ENCODE measurements around the gene RPL36A. TPM values are rescaled to one million over a fixed set of nuclear protein-coding genes. Genes with fewer than 3 reads are reported as not detected.
A peak's percentile ranks its signal among the peaks of the same experiment; 100 is the strongest.

RPL36A gene
- 2,136 and 2,368 TPM in 2 replicates for total RNA-seq (2014; rRNA removed; shearing (Covaris generic))
- polyA plus RNA-seq (2015; cell fraction: cytosol; rRNA removed) = 1,541 and 1,914 TPM in 2 replicates
- polyA plus RNA-seq (2015; cell fraction: nucleus; rRNA removed) = 356 and 363 TPM in 2 replicates

DNA sequence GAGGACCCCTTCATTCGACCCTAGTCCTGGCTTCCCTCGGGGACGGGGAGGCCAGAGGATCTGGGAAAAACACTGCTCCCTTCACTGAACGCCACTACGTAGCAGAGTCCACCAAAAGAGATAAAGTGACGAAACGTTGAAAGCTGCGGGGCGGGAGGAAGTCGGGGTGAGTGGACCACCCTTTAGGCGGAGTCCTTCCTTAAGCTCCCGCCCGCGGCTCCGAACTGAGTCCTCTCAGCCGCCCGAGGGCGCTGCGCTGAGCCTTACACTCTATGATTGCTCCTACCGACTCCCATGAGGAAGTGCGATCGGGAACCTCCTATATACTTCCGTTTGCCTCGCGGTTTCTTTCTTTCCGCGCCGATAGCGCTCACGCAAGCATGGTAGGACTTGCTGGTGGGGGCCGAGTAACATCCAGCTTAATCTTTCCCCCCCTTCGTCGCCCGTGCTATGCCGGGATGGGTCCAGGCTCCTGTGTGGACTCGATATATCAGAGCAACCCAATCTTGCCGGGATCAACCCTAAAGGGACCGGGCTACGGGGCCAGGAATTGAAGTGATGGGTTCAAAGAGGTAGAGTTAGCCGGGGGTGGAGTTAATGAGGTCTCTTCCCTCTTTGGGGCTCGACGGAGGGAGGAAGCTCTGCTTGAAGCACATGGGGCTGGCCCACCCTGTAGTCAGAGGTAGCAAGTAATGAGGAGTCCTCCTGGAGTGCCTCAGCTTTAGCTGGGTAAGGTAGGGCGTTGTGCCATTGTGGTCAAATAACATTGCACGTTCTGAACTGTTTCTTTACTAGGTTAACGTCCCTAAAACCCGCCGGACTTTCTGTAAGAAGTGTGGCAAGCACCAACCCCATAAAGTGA is at the start of gene RPL36A:
Gene RPL36A, plus strand, starts transcription at position 348 of the 862 bp plus-strand sequence. Its CDS starts 33 bp downstream, at position 381.
- DNase-seq (ENCODE audit: low read depth, low spot score) = peak; percentile 92
- in situ Hi-C loops (cut with HindIII; ENCODE audit: low pct_unique_long_range_greater_than_20kb, low sequenced_read_pairs) = no loop called here

DNA sequence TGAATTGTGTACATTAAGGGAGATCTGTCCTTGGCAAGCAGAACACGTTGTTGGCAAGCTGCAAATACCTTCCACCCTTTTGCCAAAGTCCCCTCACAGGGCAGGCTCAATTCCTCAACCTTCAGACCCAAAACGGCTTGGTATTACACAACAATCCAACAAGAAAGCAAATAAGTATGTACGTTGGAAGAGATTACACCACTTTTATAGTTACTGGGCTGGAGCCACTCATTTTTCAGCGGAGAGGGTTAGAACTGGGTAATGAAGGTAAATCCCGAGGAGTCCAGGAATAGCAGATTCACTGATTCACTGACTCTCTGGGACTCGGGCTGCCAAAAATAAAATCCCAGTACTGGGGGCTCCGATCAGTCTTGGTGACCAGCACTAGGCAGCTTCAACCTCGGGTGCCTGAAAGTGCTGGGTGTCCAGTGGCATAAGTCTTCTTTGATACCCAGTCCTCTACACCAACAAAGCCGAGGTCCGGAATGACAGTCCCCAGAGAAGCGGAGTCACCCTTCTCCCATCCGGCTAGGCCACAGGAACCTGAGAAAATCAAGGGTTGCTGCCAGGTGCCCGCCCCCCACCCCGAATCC is 42.9 kb upstream of the RPL36A start:
- DNase-seq (ENCODE audit: low read depth, low spot score) = peak; percentile 1
- in situ Hi-C loops (cut with HindIII; ENCODE audit: low pct_unique_long_range_greater_than_20kb, low sequenced_read_pairs) = no loop called here

DNA sequence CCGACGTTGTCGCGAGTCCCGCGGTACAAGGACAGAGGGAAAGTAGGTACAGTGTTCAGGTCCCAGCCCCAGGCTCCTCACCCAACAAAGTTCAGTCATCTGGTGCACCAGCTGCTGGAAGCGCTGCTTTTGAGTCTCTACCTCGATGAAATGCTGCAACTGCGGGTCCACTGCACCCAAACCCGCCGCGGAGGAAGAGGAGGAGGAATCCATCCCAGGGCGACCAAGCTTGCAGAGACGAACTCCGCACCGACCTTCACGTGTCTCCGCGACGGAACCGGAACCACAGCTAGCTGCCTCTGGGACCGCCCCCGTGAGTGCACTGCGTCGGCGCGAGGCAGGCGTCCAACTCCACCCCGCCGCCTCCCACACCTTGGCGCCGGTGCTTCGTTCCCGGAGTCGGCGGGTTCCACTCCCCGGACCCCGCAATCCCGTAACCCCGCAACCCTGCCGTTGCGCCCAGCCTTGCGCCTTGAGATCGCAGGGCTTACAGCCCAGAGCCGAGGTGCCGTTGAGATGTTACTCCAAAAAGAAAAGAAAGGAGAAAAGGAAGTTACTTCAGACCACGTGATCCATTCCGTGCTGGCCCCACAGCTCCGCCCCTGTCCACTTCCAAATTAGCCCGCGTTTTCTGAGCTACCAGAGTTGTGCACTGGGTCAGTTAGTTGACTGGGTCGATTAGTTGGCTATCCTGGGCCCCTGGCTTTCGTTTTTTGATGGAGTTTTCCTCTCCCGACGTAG is 42.2 kb upstream of the RPL36A start, which contains the start of gene TIMM8A:
Gene TIMM8A, minus strand, starts transcription at position 291 of the 741 bp plus-strand sequence. Its CDS starts 78 bp downstream, at position 213.
- DNase-seq (ENCODE audit: low read depth, low spot score) = peak; percentile 75
- in situ Hi-C loops (cut with HindIII; ENCODE audit: low pct_unique_long_range_greater_than_20kb, low sequenced_read_pairs) = no loop called here

DNA sequence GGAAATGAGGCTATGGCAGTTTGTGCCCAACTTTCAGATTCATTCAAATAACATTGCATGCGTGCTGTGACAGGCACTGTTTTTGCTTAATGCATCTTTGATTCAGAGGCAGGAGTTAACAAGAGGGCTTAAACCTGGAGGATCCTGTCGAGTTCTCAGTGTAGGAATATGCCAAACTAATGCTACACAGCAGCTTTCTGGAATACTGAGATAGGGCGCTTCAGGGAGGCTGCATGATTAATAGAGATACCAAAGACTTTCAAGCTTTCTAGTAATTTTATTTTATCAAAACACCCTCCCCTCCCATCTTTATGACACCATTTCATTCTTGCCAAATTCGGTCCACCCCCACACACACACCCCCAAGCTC is 41.6 kb upstream of the RPL36A start:
- in situ Hi-C loops (cut with HindIII; ENCODE audit: low pct_unique_long_range_greater_than_20kb, low sequenced_read_pairs) = no loop called here

DNA sequence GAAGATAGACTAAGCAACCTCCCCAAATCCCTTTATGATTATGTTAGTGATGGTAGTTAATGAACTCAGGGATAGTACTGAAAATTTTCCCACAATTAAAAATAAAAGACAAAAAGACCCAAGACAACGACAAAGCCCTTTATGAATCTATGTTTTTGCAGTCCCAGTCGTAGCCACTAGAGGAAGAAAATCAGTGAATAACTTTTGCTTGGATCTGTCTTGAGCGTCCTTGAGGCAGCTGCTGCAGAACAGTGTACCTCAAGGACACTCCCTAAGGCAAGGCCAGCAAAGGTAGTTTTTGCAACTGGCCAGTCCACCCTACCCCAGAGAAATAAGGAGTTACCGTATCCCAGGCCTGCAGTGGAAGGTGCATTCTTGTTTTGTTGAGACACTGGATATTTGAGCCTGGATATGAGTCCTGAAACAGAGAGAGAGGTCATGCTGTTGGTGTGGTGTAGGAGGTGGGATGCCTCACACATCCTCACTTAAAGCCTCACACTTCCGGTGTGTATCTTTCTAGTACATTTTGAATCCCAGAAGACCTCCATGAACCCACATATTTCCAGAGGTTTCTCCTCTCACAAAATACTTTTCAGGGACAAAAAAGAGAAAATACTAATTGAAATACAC is 33.5 kb upstream of the RPL36A start:
- peak; percentile 60 for DNase-seq (ENCODE audit: low read depth, low spot score)
- in situ Hi-C loops (cut with HindIII; ENCODE audit: low pct_unique_long_range_greater_than_20kb, low sequenced_read_pairs) = no loop called here

More for the DNA sequence above, 41.6 kb upstream of the RPL36A start:
- DNase-seq (ENCODE audit: low read depth, low spot score) = no peak

DNA sequence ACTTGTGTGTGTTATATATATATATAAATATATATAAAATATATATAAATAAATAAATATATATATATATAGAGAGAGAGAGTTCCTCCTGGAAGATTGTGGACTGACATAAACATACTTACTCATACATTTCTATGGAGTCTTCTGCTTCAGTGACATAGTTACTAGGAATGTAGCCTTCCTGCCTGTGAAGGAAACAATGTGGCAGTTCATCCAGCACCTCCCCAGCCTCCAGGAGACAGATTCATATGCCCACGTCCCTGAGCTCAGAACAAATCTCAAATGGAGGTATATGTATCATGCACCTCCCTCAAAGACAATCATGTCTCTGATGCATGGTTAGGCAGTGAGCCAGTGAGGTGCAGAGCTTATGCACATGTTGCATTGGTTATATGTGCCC is 30.8 kb upstream of the RPL36A start:
- in situ Hi-C loops (cut with HindIII; ENCODE audit: low pct_unique_long_range_greater_than_20kb, low sequenced_read_pairs) = no loop called here
- no peak for DNase-seq (ENCODE audit: low read depth, low spot score)

DNA sequence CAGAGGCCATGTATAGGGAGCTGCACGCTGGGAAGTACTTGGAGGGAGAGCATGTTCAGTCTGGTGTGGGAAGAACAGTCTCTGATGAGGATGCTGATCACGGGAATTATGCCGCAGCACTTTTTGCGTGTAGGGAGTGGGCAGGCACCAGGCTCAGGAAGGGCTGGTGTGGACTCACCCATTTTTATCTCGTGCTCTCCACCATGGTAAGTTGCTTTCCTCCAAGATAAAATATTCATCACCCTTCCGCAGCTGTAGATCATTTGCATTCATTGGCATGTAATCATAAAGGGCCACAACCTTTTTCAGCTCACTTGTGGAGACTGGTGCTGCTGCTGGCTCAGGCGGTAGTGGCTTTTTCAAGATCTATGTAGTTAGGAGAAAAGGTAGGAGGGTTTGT is 30.4 kb upstream of the RPL36A start:
- DNase-seq (ENCODE audit: low read depth, low spot score) = no peak
- in situ Hi-C loops (cut with HindIII; ENCODE audit: low pct_unique_long_range_greater_than_20kb, low sequenced_read_pairs) = no loop called here

DNA sequence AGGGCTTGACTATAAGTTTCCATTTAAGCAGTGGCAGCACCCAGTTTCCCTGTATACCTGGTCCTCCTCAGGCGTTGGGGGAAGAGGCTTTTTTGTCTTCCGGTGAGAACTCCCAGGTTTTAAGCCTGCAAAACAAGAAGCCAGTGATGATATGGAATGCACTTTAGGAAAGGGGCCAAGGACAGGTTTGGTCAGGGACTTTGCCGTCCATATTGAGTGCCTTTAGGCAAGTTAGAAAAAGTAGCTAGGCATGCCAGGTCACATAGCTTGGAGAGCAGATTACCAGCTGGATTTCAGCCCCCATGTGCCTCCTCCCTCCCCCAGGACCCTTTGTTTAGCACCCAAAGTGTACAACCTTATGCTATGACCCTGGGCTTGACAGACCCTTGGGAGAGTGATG is 28.7 kb upstream of the RPL36A start:
- in situ Hi-C loops (cut with HindIII; ENCODE audit: low pct_unique_long_range_greater_than_20kb, low sequenced_read_pairs) = no loop called here
- no peak for DNase-seq (ENCODE audit: low read depth, low spot score)

DNA sequence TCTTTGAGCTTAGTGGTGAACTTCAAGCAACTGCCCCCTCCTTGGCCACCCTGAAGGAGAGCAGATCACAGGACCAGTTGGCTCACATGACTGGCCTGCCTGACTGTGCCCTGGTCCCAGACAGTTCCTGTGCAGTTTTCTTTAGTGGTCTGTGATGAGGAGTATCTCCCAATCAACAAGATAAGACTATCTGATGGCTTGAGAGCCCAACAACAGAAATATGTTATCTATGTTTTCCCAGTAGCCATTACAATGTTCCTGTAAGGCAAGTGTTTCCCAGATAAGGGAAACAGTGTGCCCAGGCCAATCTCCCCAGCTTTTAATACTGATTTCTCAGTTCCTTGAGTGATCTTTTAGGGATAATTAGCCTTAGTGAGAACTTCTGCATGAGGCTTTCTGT is 28.1 kb upstream of the RPL36A start:
- peak; percentile 22 for DNase-seq (ENCODE audit: low read depth, low spot score)
- in situ Hi-C loops (cut with HindIII; ENCODE audit: low pct_unique_long_range_greater_than_20kb, low sequenced_read_pairs) = no loop called here

DNA sequence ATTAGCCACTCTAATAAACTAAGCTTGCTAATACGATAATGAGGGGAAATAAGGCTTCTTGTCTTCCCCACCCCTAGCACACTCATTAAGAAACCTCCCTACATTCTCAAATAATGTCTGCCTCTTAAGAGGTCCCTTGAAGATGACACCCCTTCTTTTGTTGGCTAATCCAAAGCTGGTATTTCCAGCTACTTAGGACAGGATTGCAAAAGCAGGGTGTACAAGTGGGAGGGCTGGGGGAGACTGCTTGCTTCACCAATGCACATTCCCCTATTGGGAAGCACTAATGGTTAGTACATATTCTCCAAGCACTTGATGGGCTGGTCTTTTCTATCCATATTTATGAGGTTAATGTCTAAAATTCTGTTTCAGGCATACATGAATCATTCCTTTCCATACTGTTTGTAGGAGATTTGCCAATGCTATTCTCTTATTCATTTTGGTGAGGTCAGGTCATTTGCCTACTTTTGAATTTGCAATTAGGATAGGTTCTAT is 25.5 kb upstream of the RPL36A start:
- no peak for DNase-seq (ENCODE audit: low read depth, low spot score)
- in situ Hi-C loops (cut with HindIII; ENCODE audit: low pct_unique_long_range_greater_than_20kb, low sequenced_read_pairs) = no loop called here

DNA sequence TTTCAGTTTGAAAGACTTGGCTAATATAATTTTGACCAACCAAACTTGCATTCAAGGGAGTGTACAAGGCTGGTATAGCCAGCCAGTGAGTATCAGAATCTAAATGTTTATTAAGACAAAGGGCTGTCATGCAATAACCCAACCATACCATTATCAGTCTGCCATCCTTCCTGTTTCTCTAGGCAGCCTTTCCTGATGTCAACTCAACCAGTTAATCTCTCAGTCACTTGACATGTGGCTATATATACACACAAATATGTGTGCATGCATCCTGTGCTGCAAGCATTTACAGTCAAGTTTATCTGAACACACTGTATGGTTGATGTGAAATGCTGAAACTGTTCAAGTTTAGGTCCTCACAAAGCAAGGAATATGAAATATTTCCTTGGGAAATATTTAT is 22.0 kb upstream of the RPL36A start:
- DNase-seq (ENCODE audit: low read depth, low spot score) = no peak
- in situ Hi-C loops (cut with HindIII; ENCODE audit: low pct_unique_long_range_greater_than_20kb, low sequenced_read_pairs) = no loop called here

DNA sequence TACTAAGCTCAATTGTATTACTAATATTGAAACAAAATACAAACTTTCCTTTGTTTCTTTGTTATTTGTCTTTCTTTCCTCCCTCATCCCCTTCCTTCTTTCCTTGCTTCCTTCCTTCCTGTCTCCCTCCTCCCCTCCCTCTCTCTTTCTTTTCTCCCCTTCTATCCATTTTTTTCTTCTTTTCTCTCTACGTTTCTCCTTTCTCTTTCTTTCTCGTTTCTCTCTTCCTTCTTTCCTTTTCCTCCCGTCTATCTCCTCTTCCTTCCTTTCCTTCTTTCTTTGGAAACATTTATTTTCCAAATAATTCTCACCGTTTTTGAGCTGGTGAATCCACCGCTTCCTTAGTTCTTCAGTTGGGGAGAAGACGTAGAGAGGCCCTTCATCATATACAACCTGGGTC is 21.1 kb upstream of the RPL36A start:
- in situ Hi-C loops (cut with HindIII; ENCODE audit: low pct_unique_long_range_greater_than_20kb, low sequenced_read_pairs) = no loop called here
- DNase-seq (ENCODE audit: low read depth, low spot score) = no peak

DNA sequence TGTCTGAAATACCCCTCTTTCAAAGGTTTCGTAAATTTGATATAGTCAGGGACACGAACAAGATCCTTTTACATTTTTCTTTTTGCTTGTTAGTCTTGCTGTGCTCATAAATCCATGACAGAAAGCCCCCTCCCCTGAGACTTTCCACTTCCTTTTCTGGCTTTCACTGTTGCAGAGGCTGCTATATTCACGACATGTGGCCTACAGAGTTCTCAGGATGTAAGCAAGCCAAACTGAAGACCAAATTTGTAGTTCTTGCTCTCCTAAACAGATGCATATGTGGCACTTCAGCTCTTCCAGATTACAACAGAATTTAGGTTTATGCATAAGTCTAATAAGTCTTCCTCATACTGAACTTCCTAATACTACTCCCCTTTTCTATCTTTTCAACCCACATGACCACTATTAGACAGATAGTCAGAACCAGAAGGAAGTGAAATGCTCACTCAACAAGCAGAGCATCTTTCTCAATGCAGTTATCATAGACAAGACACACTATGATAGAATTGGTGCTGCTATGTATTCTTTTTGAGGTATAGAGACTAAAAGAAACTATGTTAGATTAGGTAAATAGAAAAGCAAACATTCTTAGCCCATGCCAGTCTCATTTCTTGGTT is 19.8 kb upstream of the RPL36A start:
- in situ Hi-C loops (cut with HindIII; ENCODE audit: low pct_unique_long_range_greater_than_20kb, low sequenced_read_pairs) = no loop called here
- no peak for DNase-seq (ENCODE audit: low read depth, low spot score)

DNA sequence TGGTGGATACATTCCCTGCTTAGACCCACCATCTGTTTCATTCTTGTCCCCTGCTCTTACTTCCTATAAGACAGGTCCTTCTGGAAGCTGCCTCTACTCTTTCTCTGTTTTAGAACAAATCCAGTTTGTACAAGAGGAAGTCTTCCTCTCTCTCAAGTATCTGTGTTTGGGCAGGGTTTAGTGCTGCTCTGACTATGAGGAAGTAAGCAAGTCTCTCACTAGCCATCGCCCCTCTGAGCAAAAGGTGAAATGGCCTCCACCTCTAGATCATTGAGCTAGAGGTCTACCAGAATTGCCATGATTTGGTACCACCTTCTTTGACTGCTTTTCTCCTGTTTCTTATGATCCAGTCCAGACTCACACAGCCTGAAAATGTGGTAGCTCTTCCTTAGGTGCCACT is 13.3 kb upstream of the RPL36A start:
- in situ Hi-C loops (cut with HindIII; ENCODE audit: low pct_unique_long_range_greater_than_20kb, low sequenced_read_pairs) = no loop called here
- no peak for DNase-seq (ENCODE audit: low read depth, low spot score)

DNA sequence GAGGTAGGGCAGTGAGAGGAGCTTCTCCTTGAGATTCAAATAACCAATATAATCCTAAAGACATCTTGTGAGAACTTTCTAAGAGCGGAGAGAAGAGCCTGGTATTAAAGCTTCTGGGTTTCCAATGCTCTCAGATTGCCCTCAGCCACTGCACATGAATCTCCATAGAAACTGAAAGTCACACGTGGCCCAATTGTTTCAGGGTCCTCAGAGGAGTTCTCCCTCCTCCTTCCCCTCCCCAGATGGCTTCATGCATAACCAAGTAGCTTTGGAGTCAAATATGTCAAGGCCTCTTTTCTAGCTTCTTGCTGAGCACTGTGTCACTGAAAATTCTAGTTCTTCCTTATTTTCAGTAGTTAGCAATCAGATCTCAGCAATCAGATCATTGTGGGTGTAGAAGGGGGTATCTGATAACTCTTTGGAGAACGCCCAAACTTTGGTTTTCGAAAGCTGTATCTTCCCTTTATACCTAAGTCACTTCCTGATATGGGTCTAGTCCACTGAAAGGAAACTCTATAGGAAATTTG is 7.1 kb upstream of the RPL36A start:
- DNase-seq (ENCODE audit: low read depth, low spot score) = no peak
- in situ Hi-C loops (cut with HindIII; ENCODE audit: low pct_unique_long_range_greater_than_20kb, low sequenced_read_pairs) = no loop called here

DNA sequence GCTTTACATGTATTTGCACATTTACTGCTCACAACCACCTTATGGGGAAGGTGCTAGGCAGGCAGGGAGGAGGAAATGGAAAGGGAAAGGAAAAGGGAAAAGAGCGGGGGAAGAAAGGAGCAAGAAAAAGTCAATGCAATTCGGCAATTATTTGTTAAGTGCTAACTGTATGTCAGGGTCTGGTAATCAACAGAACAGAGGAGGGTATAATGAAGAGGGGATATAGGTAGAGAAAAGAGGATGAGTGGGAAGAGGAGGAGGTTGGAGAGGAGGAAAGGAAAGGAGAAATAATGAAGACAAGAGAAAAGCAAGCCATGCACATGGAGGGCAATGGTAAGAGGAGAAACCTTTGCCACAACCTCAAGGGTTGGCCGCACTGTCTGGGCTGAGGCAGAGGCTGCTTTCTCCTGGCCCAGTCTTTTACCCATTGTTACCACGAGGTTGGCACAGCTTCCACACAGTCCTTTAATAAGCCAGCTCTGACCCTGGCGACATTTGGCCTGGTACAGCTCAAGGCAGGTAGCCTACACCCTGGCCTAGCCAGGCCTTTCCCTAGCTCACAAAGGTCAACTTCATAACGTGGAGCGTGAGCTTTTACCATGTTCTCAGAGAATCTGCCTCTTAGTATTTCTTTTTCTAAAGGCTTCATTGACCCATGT is 5.7 kb upstream of the RPL36A start:
- in situ Hi-C loops (cut with HindIII; ENCODE audit: low pct_unique_long_range_greater_than_20kb, low sequenced_read_pairs) = no loop called here
- DNase-seq (ENCODE audit: low read depth, low spot score) = no peak

All from SK-MEL-5 (cell line).